Measurements from ENCODE around the gene MAMDC4.
A peak's percentile ranks its signal among the peaks of the same experiment; 100 is the strongest.

Gene MAMDC4

GRCh38 chr9:136856079-136856476, 3.9 kb downstream of the MAMDC4 start:
- H3K36me3 ChIP-seq (ENCODE audit: insufficient read depth, low read length), result peaks cover 11% of the 10 kb centered on the region
- H3K27me3 ChIP-seq (ENCODE audit: insufficient read depth, low read length), result no peaks in the 10 kb centered on the region
- no peak overlapping the region for H3K4me2 ChIP-seq (ENCODE audit: low read length)

GRCh38 chr9:136856541-136857141, 4.5 kb downstream of the MAMDC4 start:
- H3K4me1 ChIP-seq (ENCODE audit: insufficient read depth, low read length, severe bottlenecking), result no peaks in the 10 kb centered on the region
- H3K9ac ChIP-seq (ENCODE audit: low read length), result no peak overlapping the region
- no peaks in the 10 kb centered on the region for H3K27me3 ChIP-seq (ENCODE audit: insufficient read depth, low read length)
- H3K4me3 ChIP-seq (ENCODE audit: low read depth, low read length, poor library complexity, severe bottlenecking), result no peak overlapping the region
- H3K36me3 ChIP-seq (ENCODE audit: insufficient read depth, low read length), result peaks cover 13% of the 10 kb centered on the region
- H3K9me3 ChIP-seq (ENCODE audit: low read length), result no peaks in the 10 kb centered on the region
- H3F3A ChIP-seq (ENCODE audit: insufficient read depth, low read length), result no peaks in the 10 kb centered on the region
- H2AFZ ChIP-seq (ENCODE audit: low read length), result no peak overlapping the region
- H3K4me2 ChIP-seq (ENCODE audit: low read length), result no peak overlapping the region
- no peak overlapping the region for H3K27ac ChIP-seq (ENCODE audit: low read depth, low read length, poor library complexity, severe bottlenecking)
- H4K20me1 ChIP-seq (ENCODE audit: insufficient read depth, low read length), result no peaks in the 10 kb centered on the region
- no peaks in the 10 kb centered on the region for H3K9me2 ChIP-seq (ENCODE audit: low read depth, low read length)
- no peaks in the 10 kb centered on the region for H3K79me2 ChIP-seq (ENCODE audit: insufficient read depth, low read length)
- TF ChIP-seq, protein P1, sequence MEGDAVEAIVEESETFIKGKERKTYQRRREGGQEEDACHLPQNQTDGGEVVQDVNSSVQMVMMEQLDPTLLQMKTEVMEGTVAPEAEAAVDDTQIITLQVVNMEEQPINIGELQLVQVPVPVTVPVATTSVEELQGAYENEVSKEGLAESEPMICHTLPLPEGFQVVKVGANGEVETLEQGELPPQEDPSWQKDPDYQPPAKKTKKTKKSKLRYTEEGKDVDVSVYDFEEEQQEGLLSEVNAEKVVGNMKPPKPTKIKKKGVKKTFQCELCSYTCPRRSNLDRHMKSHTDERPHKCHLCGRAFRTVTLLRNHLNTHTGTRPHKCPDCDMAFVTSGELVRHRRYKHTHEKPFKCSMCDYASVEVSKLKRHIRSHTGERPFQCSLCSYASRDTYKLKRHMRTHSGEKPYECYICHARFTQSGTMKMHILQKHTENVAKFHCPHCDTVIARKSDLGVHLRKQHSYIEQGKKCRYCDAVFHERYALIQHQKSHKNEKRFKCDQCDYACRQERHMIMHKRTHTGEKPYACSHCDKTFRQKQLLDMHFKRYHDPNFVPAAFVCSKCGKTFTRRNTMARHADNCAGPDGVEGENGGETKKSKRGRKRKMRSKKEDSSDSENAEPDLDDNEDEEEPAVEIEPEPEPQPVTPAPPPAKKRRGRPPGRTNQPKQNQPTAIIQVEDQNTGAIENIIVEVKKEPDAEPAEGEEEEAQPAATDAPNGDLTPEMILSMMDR (IDR thresholded peaks at IDR 0.05; ENCODE audit: low read length), result peak; percentile 8; the same call in 1 of the 2 replicates
- no peak for TF ChIP-seq EZH2 (IDR thresholded peaks at IDR 0.05; ENCODE audit: borderline replicate concordance, low read length)

More at GRCh38 chr9:136856079-136856476, 3.9 kb downstream of the MAMDC4 start:
- Histone ChIP-seq H3K4me1 (ENCODE audit: insufficient read depth, low read length, severe bottlenecking) (no peaks in the 10 kb centered on the region), H3F3A (ENCODE audit: insufficient read depth, low read length) (no peaks in the 10 kb centered on the region), H3K9me2 (ENCODE audit: low read depth, low read length) (no peaks in the 10 kb centered on the region), H3K4me3 (ENCODE audit: low read depth, low read length, poor library complexity, severe bottlenecking) (no peak overlapping the region), H3K9me3 (ENCODE audit: low read length) (no peaks in the 10 kb centered on the region), H3K27ac (ENCODE audit: low read depth, low read length, poor library complexity, severe bottlenecking) (no peak overlapping the region), H3K9ac (ENCODE audit: low read length) (no peak overlapping the region), H3K79me2 (ENCODE audit: insufficient read depth, low read length) (no peaks in the 10 kb centered on the region), H2AFZ (ENCODE audit: low read length) (no peak overlapping the region), H4K20me1 (ENCODE audit: insufficient read depth, low read length) (no peaks in the 10 kb centered on the region)
- no peak for TF ChIP-seq EZH2 (IDR thresholded peaks at IDR 0.05; ENCODE audit: borderline replicate concordance, low read length)
- TF ChIP-seq, protein P1 (IDR thresholded peaks at IDR 0.05; ENCODE audit: low read length), result no peak

- Histone ChIP-seq H2AFZ (ENCODE audit: low read length) (no peak overlapping the region), H3K4me3 (ENCODE audit: low read depth, low read length, poor library complexity, severe bottlenecking) (no peak overlapping the region), H3K36me3 (ENCODE audit: insufficient read depth, low read length) (peaks cover 18% of the 10 kb centered on the region), H3K79me2 (ENCODE audit: insufficient read depth, low read length) (no peaks in the 10 kb centered on the region), H3K9me2 (ENCODE audit: low read depth, low read length) (no peaks in the 10 kb centered on the region), H3K9ac (ENCODE audit: low read length) (no peak overlapping the region), H3K9me3 (ENCODE audit: low read length) (no peaks in the 10 kb centered on the region), H3K4me2 (ENCODE audit: low read length) (no peak overlapping the region), H3K4me1 (ENCODE audit: insufficient read depth, low read length, severe bottlenecking) (no peaks in the 10 kb centered on the region), H3K27ac (ENCODE audit: low read depth, low read length, poor library complexity, severe bottlenecking) (no peak overlapping the region), H3K27me3 (ENCODE audit: insufficient read depth, low read length) (no peaks in the 10 kb centered on the region), H3F3A (ENCODE audit: insufficient read depth, low read length) (no peaks in the 10 kb centered on the region), H4K20me1 (ENCODE audit: insufficient read depth, low read length) (no peaks in the 10 kb centered on the region)
- no peak for TF ChIP-seq EZH2 (IDR thresholded peaks at IDR 0.05; ENCODE audit: borderline replicate concordance, low read length)
- TF ChIP-seq, protein P1 (IDR thresholded peaks at IDR 0.05; ENCODE audit: low read length), result no peak
Observed at GRCh38 chr9:136857166-136857565, 5.0 kb downstream of the MAMDC4 start.

Measured in OCI-LY1 (cell line).